HEK293 (cell line): ENCODE results near the gene NRP2.

Experiments used
- CTCF ChIA-PET: fragments of 350-600 bp; formaldehyde crosslinking; extraction: SDS; loops from one replicate; lab custom pipeline; 2021; ENCODE audit warnings: antibody characterized with exemption; lab: Yijun Ruan, JAX
- POLR2A ChIA-PET: fragments of 300-600 bp; formaldehyde crosslinking; extraction: SDS; loops from one replicate; lab custom pipeline; 2020; ENCODE audit warnings: antibody characterized with exemption, inconsistent platforms; lab: Yijun Ruan, JAX
- H3K27ac ChIP-seq: fragments of 200-500 bp; sonication (Bioruptor generic); 2 replicates; pipeline ENCODE4 v1.5.1; 2014; ENCODE audit warnings: low read depth, low read length, control low read depth, inconsistent platforms; ENCODE audit errors: extremely low read depth
- H3K36me3 ChIP-seq, 2 experiments: fragments of 200-500 bp in 1 of 2; sonication (Bioruptor generic) in 1 of 2; 1 replicate in 1 of 2; 2 replicates in 1 of 2; pipeline ENCODE4 v1.5.1; 2014 to 2017; ENCODE audit warnings: inconsistent platforms in 2 of 2, low read length in 2 of 2; ENCODE audit not compliant: control insufficient read depth in 2 of 2, insufficient read depth in 1 of 2
- H3K4me1 ChIP-seq: fragments of 200-500 bp; sonication (Bioruptor generic); 2 replicates; pipeline ENCODE4 v1.5.1; 2014; ENCODE audit warnings: mild to moderate bottlenecking, low read length, inconsistent platforms; ENCODE audit not compliant: control insufficient read depth, insufficient read depth
- H3K4me3 ChIP-seq: 2 replicates; pipeline ENCODE4 v1.5.1; 2011; ENCODE audit warnings: low read depth, mild to moderate bottlenecking, control low read depth, low read length, moderate library complexity
- H3K9me3 ChIP-seq: fragments of 200-500 bp; sonication (Bioruptor generic); 2 replicates; pipeline ENCODE4 v1.5.1; 2014; ENCODE audit warnings: low read depth, low read length, inconsistent platforms; ENCODE audit not compliant: control insufficient read depth, insufficient read depth
- BCL11A ChIP-seq: fragments of 450-650 bp; formaldehyde crosslinking; IDR thresholded peaks from 2 replicates; pipeline ENCODE4 v1.5.1; 2016; ENCODE audit warnings: low read depth, missing biosample characterization, missing genetic modification characterization
- PATZ1 ChIP-seq: fragments of 450-650 bp; formaldehyde crosslinking; IDR thresholded peaks from 2 replicates; pipeline ENCODE4 v1.5.1; 2016; ENCODE audit warnings: missing biosample characterization, missing genetic modification characterization
- SCRT2 ChIP-seq: fragments of 450-650 bp; formaldehyde crosslinking; IDR thresholded peaks from 2 replicates; pipeline ENCODE4 v1.5.1; 2016; ENCODE audit warnings: missing biosample characterization, missing genetic modification characterization
- TSHZ1 ChIP-seq: fragments of 450-650 bp; formaldehyde crosslinking; IDR thresholded peaks from 2 replicates; pipeline ENCODE4 v1.5.1; 2016; ENCODE audit warnings: missing biosample characterization, missing genetic modification characterization, borderline replicate concordance
- ZNF114 ChIP-seq: fragments of 450-650 bp; formaldehyde crosslinking; IDR thresholded peaks from 2 replicates; pipeline ENCODE4 v1.5.0; 2017; ENCODE audit warnings: missing biosample characterization, missing genetic modification characterization
- ZNF133 ChIP-seq: fragments of 450-650 bp; formaldehyde crosslinking; IDR thresholded peaks from 2 replicates; pipeline ENCODE4 v1.5.1; 2016; ENCODE audit warnings: missing biosample characterization, missing genetic modification characterization
- ZNF148 ChIP-seq: fragments of 450-650 bp; formaldehyde crosslinking; IDR thresholded peaks from 2 replicates; pipeline ENCODE4 v1.5.0; 2017; ENCODE audit warnings: missing biosample characterization, missing genetic modification characterization, borderline replicate concordance
- ZNF202 ChIP-seq: fragments of 450-650 bp; formaldehyde crosslinking; IDR thresholded peaks from 2 replicates; pipeline ENCODE4 v1.5.1; 2016; ENCODE audit warnings: missing biosample characterization, missing genetic modification characterization, borderline replicate concordance
- ZNF23 ChIP-seq: fragments of 450-650 bp; formaldehyde crosslinking; IDR thresholded peaks from 2 replicates; pipeline ENCODE4 v1.5.1; 2016; ENCODE audit warnings: missing biosample characterization, missing genetic modification characterization, borderline replicate concordance
- ZNF366 ChIP-seq: fragments of 450-650 bp; formaldehyde crosslinking; conservative IDR thresholded peaks from 2 replicates; pipeline ENCODE4 v1.5.1; 2016; ENCODE audit warnings: missing biosample characterization, missing genetic modification characterization
- ZNF518A ChIP-seq: fragments of 450-650 bp; formaldehyde crosslinking; conservative IDR thresholded peaks from 2 replicates; pipeline ENCODE4 v1.5.1; 2016; ENCODE audit warnings: low read depth, missing biosample characterization, missing genetic modification characterization
- ZNF626 ChIP-seq: fragments of 450-650 bp; sonication (Bioruptor Pico); formaldehyde crosslinking; IDR thresholded peaks from 2 replicates; pipeline ENCODE4 v1.5.1; 2018; ENCODE audit warnings: missing biosample characterization, missing genetic modification characterization, inconsistent platforms

NRP2 gene

GRCh38 chr2:205714789-205715720 is 32.8 kb downstream of the NRP2 start:
- no peaks in the 10 kb centered on the region for H3K9me3 ChIP-seq
- H3K4me3 ChIP-seq = no peak overlapping the region
- H3K27ac ChIP-seq = no peak overlapping the region
- TF ChIP-seq PATZ1 (tag by site-specific recombination) (no peak), SCRT2 (tag by site-specific recombination) (no peak), BCL11A (tag by site-specific recombination) (no peak), ZNF133 (tag by site-specific recombination) (no peak)
- CTCF ChIA-PET = no interaction called here
- H3K36me3 ChIP-seq = no peaks in the 10 kb centered on the region
- H3K4me1 ChIP-seq = peaks cover 5% of the 10 kb centered on the region; the same call in 1 of the 2 replicates
- POLR2A ChIA-PET = no interaction called here

GRCh38 chr2:205715831-205716525 is 33.7 kb downstream of the NRP2 start:
- no peaks in the 10 kb centered on the region for H3K9me3 ChIP-seq
- H3K36me3 ChIP-seq = no peaks in the 10 kb centered on the region
- no peak overlapping the region for H3K27ac ChIP-seq
- no peak overlapping the region for H3K4me3 ChIP-seq
- CTCF ChIA-PET = interaction anchor here (0.5 kb wide), 1 partner anchor 168 kb away, joined by 4 read pairs; no protein-coding TSS in a partner anchor
- H3K4me1 ChIP-seq = peaks cover 5% of the 10 kb centered on the region; the same call in 1 of the 2 replicates
- POLR2A ChIA-PET = no interaction called here
- TF ChIP-seq ZNF518A (no peak), ZNF114 (tag by site-specific recombination) (no peak), ZNF148 (tag by site-specific recombination) (no peak), TSHZ1 (tag by site-specific recombination) (no peak), ZNF23 (tag by site-specific recombination) (no peak), ZNF626 (tag by site-specific recombination) (no peak), ZNF366 (tag by site-specific recombination) (no peak), ZNF202 (no peak)
